Measurements from ENCODE around the gene DCPS. TPM values are rescaled to one million over a fixed set of nuclear protein-coding genes. Genes with fewer than 3 reads are reported as not detected.

DCPS gene
- total and polyA plus RNA-seq, 8 donors = 1.8 to 60.3 (median 12.6) TPM

DNA sequence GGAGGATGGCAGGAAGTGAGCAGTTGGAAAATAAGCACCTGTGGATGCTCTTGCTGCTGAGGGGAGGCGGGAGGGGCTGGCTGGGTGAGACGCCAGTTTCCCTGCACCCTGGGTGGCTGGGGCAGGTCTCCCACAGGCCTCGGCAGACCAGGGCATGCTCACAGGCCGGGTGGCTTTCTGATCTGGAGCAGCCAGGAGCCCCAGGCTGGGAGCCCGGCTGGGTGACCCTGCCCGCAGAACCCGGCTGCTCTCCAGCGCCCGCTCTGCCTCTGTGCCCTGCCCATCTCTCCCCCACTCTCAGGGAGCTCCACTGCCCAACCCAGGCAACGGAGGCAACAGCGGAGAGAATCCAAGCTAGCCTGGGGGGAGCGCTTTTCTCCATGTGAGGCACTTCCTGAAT, 24.6 kb downstream of the DCPS start:
- intact Hi-C loops (cut with DNase I; ENCODE audit: low total_unique reads) = no loop called here
- Histone ChIP-seq H3K36me3 (peaks cover 0 to 39% (median 30%) of the 10 kb centered on the region in 4 donors), H3K9me3 (no peaks in the 10 kb centered on the region), H3K27ac (no peak overlapping the region), H3K4me3 (no peak overlapping the region), H3K27me3 (no peaks in the 10 kb centered on the region), H3K4me1 (peaks cover 0 to 7% (median 0%) of the 10 kb centered on the region in 4 donors)
- TF ChIP-seq POLR2AphosphoS5 (IDR thresholded peaks at IDR 0.05) = no peak
- TF ChIP-seq, protein P1, sequence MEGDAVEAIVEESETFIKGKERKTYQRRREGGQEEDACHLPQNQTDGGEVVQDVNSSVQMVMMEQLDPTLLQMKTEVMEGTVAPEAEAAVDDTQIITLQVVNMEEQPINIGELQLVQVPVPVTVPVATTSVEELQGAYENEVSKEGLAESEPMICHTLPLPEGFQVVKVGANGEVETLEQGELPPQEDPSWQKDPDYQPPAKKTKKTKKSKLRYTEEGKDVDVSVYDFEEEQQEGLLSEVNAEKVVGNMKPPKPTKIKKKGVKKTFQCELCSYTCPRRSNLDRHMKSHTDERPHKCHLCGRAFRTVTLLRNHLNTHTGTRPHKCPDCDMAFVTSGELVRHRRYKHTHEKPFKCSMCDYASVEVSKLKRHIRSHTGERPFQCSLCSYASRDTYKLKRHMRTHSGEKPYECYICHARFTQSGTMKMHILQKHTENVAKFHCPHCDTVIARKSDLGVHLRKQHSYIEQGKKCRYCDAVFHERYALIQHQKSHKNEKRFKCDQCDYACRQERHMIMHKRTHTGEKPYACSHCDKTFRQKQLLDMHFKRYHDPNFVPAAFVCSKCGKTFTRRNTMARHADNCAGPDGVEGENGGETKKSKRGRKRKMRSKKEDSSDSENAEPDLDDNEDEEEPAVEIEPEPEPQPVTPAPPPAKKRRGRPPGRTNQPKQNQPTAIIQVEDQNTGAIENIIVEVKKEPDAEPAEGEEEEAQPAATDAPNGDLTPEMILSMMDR (IDR thresholded peaks at IDR 0.05) = no peak
- TF ChIP-seq EP300 (IDR thresholded peaks at IDR 0.05) = no peak
- no peak for TF ChIP-seq POLR2A (IDR thresholded peaks at IDR 0.05)
- DNase-seq = no peak
- WGBS, 5 donors = 90 to 99% (median 92%) methylated on average over 10 to 12 of the region's 12 CpGs

DNA sequence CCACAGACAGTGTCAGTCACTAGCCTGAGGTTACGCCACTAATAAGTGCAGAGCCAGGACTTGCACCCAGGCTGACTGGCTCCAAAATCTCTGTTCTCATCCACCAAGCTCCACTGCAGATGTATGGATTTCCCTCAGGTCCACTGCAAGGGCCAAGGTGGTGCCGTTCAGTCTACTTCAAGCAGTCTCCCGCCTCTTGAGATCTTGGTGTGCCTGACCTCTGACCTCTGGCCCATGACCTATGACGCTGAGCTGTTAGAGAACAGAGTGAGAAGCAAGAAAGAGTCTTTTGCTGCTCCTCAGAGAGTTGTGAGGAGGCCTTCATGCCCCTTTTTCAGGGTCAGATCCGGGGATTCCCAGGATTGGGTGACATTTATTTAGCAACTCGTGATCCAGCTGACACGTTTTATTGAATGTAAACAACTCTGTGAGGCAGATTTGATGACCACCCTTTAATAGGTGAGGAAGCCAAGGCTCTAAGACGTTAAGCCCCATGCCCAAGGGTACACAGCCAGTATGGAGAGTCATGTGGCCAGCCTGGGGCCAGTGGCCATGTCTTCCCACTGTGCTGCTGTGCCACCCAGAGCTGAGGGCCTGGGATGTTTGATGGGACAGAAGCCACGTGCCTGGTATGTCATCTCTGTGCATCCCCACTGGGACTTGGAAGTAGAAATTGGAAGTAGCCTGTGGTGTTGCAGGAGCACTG, 25.2 kb downstream of the DCPS start:
- Histone ChIP-seq H3K4me1 (peaks cover 0 to 7% (median 0%) of the 10 kb centered on the region in 4 donors), H3K27me3 (no peaks in the 10 kb centered on the region), H3K9me3 (no peaks in the 10 kb centered on the region), H3K27ac (no peak overlapping the region), H3K4me3 (no peak overlapping the region), H3K36me3 (peaks cover 0 to 37% (median 31%) of the 10 kb centered on the region in 4 donors)
- no peak for TF ChIP-seq POLR2A (IDR thresholded peaks at IDR 0.05)
- TF ChIP-seq, protein P1 (IDR thresholded peaks at IDR 0.05) = no peak
- TF ChIP-seq POLR2AphosphoS5 (IDR thresholded peaks at IDR 0.05) = no peak
- no peak for TF ChIP-seq EP300 (IDR thresholded peaks at IDR 0.05)
- intact Hi-C loops (cut with DNase I; ENCODE audit: low total_unique reads) = no loop called here
- 74 to 75% (median 75%) methylated on average over 8 to 9 of the region's 9 CpGs for WGBS, 5 donors
- no peak for DNase-seq

GRCh38 chr11:126329644-126330211, 25.9 kb downstream of the DCPS start:
- intact Hi-C loops (cut with DNase I; ENCODE audit: low total_unique reads) = no loop called here
- no peak overlapping the region for H3K4me3 ChIP-seq
- WGBS, 5 donors = 84 to 92% (median 88%) methylated on average over 11 of the region's 11 CpGs
- no peak overlapping the region for H3K27ac ChIP-seq
- DNase-seq = no peak
- H3K27me3 ChIP-seq = no peaks in the 10 kb centered on the region
- TF ChIP-seq POLR2AphosphoS5 (IDR thresholded peaks at IDR 0.05) = no peak
- no peak for TF ChIP-seq EP300 (IDR thresholded peaks at IDR 0.05)
- no peak for TF ChIP-seq POLR2A (IDR thresholded peaks at IDR 0.05)
- TF ChIP-seq, protein P1 (IDR thresholded peaks at IDR 0.05) = no peak
- H3K4me1 ChIP-seq = peaks cover 0 to 7% (median 0%) of the 10 kb centered on the region in 4 donors
- H3K9me3 ChIP-seq = no peaks in the 10 kb centered on the region
- peaks cover 0 to 41% (median 32%) of the 10 kb centered on the region in 4 donors for H3K36me3 ChIP-seq

- H3K36me3 ChIP-seq = peaks cover 0 to 52% (median 40%) of the 10 kb centered on the region in 4 donors
- TF ChIP-seq EP300 (IDR thresholded peaks at IDR 0.05) (no peak), POLR2AphosphoS5 (IDR thresholded peaks at IDR 0.05) (no peak)
- intact Hi-C loops (cut with DNase I; ENCODE audit: low total_unique reads) = no loop called here
- DNase-seq = no peak
- no peak overlapping the region for H3K4me3 ChIP-seq
- H3K27me3 ChIP-seq = no peaks in the 10 kb centered on the region
- WGBS, 5 donors = 94 to 99% (median 97%) methylated on average over 7 to 13 of the region's 13 CpGs
- no peak overlapping the region for H3K27ac ChIP-seq
- H3K9me3 ChIP-seq = no peaks in the 10 kb centered on the region
- H3K4me1 ChIP-seq = peaks cover 0 to 10% (median 0%) of the 10 kb centered on the region in 4 donors
Measured at GRCh38 chr11:126331286-126331685, 27.4 kb downstream of the DCPS start.
